Hepatic stellate cell (primary cell): ENCODE results near the gene HNRNPC.

Experiments
- DNase-seq: peaks from one replicate; pipeline ENCODE4 v3.0.0; 2011; ENCODE audit warnings: low spot score

HNRNPC gene

DNA sequence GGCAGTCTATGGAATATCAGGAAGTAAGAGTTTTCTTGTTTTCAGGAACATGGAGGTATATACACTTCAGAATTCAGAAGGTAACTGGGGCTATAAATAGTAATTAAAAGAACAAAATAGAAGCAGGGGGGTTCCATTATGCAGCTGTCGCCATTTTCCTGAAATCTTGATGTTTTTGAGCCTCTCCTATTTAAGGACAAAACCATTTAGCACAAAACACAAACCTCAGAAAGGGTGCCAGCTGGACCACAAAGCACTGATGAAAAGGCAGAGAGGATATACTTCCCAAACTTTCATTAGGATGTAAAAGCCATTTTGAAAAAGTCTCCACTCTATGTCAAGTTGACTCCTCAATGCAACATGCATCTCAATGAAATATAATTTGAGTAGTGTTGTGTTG is 59.2 kb downstream of the HNRNPC start:
- DNase-seq = no peak

GRCh38 chr14:21209185-21209584 is 60.1 kb downstream of the HNRNPC start:
- DNase-seq = no peak

- no peak for DNase-seq
Measured at GRCh38 chr14:21208554-21208953, 60.7 kb downstream of the HNRNPC start.

- DNase-seq = no peak
Measured at GRCh38 chr14:21206753-21207684, 62.2 kb downstream of the HNRNPC start.

DNA sequence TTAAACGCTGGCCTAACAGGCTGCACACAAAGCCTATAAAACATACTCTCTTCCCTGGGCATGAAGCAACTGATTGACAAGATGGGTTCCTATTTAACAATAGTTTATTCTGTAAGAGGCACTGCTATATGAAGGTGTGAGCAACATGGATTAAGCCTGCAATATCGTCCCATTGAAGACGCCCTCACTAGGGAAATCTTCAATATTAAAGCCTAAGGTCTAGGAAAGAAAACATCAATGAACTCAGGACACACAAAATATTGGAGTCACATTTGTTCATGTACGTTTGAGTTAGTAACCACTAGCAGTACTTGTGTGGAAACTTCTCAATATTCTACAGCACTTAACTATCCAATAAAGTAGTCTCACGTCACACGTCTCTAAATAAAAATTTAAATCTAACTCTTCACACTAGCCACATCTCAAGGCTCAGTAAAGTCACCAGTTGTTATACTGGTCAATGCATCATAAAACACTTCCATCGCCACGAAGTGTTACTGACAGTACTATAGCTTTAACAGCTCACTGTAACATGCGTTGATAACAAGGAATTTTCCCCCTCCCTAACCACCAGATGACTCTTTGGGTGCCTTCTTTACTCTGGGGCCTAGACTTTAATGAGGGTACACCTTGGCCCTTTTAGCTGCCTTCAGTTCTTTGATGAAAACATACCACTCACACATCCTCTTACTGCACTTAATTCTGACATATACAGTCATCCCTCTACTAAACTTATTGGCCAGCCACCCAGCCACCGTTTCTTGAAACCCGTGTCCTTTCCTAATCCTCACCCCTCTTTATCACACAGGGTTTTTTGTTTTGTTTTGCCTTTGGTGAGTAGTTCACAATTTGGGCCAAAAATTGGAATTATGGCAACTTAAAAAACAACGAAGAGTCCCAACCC is 63.3 kb downstream of the HNRNPC start:
- DNase-seq = no peak

DNA sequence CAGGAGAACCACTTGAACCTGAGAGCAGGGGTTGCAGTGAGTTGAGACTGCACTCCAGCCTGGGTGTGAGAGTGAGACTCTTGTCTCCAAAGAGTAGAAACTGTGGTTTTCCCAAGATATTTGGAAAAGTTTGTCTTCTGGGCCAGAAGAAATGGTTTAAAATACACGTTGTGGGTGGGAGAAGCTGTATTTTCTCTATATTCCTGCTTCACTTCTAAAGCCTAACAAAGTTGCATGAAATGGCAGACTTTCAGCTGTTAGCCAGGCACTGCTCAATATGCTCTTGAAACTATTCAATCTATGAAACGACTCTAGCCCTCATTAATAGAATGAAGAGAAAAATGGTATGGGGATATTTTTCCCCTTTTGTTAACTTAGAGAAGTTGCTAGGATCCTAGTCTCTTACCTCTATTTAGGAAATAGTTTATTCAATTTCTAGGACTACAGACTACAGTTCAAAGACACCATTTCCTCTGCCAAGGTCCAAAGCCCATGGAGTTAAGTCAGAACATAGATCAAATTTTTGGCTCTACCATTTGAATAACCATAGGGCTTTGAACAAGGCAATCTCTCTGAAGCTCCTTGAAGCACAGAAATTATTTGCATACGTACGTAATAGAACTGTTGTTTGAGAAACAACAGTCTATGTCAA is 64.1 kb downstream of the HNRNPC start:
- DNase-seq = no peak

DNA sequence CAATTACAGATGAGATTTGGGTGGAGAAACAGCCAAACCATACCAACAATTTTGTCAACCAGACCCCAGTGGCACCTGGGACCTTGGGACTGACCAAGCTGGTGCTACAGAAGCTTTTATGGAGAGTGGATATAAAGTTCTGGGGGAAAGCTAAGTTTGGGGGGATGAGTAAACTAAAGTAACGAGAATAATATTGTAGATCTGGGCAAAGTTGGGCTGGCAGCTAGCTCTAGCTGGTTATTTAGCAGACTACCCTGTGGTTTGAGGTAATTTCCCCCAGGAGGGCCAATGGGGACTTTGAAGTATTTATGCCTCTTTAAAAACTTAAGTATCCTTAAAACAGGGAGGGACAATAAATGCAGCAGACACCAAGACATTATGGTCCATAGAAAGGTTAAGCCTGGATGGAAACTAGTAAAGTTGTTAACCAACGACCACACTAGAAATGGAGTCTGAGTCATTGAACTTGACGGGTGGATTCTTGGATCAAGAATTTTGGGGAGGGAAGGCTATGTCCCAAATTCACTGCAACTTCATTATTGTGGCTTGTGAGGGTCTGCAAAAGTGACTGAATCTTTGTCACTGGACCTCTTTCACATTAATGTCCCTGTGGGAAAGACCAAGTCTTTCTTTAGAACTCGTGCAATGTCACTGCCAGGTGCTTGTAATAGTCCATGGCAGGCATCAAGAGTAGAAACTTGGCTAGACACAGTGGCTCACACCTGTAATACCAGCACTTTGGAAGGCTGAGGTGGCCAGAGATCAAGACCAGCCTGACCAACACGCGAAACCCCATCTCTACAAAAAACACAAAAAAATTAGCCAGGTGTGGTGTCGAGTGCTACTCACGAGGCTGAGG is 64.8 kb downstream of the HNRNPC start:
- no peak for DNase-seq

- no peak for DNase-seq
Measured at GRCh38 chr14:21203470-21204166, 65.6 kb downstream of the HNRNPC start.

GRCh38 chr14:21202463-21203358 is 66.5 kb downstream of the HNRNPC start:
- no peak for DNase-seq

DNA sequence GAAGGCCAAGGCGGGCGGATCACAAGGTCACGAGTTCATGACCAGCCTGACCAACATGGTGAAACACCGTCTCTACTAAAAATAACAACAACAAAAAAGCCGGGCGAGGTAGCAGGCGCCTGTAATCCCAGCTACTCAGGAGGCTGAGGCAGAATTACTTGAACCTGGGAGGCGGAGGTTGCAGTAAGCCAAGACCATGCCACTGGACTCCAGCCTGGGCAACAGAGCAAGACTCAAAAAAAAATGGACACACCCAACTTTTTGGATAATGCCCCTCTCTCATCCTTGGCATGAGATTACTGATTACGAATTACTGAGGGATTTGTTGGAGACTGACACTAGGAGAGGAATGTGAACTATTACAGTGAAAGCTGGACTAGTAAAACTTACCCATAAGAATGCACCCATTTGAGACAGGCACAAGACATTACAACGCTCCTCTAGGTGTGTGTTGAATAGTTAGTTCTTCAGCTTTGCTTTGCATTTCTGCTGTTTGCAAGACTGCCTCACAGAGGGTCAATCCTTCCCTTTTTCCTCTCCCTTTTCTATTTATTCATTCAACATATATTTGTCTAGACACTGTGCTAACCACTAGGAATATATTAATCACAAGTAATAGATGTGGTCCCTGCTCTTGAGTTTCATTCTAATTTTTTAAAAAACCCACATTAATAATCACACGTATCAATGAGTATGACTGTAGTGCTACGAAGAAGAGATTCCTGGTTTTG is 67.3 kb downstream of the HNRNPC start:
- no peak for DNase-seq

DNA sequence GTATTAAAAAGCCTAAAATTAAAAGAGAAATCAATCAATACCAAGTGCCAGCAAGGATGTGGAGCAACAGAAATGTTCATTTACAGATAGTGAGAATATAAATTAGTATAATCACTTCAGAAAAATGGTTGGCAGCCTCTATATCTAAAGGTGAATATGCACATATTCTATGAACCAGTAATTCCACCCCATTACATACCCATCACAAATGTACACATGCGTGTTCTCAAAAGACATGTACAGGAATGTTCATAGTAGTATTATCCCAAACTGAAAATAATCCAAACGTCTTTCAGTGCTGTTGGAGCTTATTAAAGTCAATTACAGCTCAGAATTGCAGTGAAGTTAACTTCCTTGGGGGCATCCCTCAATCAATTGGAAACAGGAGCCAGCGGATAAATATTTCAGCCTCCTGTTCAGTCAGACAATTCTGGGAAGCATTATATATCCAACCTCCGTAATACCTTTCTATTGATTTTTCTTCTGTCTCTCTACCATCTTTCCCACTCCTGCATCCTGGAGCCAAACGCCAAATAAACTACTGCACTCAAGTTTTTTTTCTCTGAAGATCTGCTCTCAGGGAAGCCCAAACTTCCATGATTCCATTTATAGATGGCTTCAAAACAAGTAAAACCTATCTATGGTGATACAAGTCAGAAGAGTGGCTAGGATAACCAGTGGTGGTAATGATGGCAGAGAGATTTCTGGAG is 68.3 kb downstream of the HNRNPC start:
- no peak for DNase-seq

- no peak for DNase-seq
Measured at GRCh38 chr14:21199611-21200560, 69.4 kb downstream of the HNRNPC start.

GRCh38 chr14:21197418-21198205 is 71.6 kb downstream of the HNRNPC start:
- DNase-seq = no peak

- no peak for DNase-seq
Measured at GRCh38 chr14:21194597-21194996, 74.6 kb downstream of the HNRNPC start.

GRCh38 chr14:21192875-21193535 is 76.2 kb downstream of the HNRNPC start:
- DNase-seq = no peak

DNA sequence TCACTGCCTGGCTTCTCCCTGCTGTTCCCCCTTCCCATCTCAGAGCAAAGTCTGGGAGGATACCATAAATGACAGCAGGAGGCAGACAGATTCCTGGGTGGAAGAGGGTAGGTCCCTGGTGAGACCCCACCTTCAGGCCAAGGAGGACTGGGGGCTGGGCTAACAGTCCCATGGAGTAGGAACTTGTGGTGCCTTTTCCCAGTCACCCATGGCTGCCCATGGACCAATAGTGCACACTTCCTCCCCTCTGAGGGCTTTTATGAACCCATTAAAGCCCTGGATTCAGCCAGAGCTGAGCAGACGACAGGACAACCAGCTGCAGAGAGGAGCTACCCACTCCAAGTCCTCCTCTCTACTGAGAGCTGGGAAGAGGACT is 76.8 kb downstream of the HNRNPC start:
- DNase-seq = no peak
